ENCODE measurements around the gene CABYR.

Gene CABYR

GRCh38 chr18:24188120-24188519 is 49.3 kb downstream of the CABYR start:
- H3K9me3 ChIP-seq (ENCODE audit: insufficient read depth, low read length) = no peaks in the 10 kb centered on the region
- H4K20me1 ChIP-seq (ENCODE audit: insufficient read depth, low read length) = no peaks in the 10 kb centered on the region
- no peak overlapping the region for H3K4me3 ChIP-seq (ENCODE audit: low read length)
- peaks cover 51% of the 10 kb centered on the region for H3K4me1 ChIP-seq (ENCODE audit: low read length)
- no peak overlapping the region for H3K9ac ChIP-seq (ENCODE audit: low read length)
- H3K79me2 ChIP-seq (ENCODE audit: low read length) = no peaks in the 10 kb centered on the region
- H3K27me3 ChIP-seq (ENCODE audit: low read depth, low read length) = peaks cover 22% of the 10 kb centered on the region
- H2AFZ ChIP-seq (ENCODE audit: low read depth, low read length) = no peak overlapping the region
- H3K36me3 ChIP-seq (replicated peaks; ENCODE audit: low read depth, low read length) = no peaks in the 10 kb centered on the region
- TF ChIP-seq CTCF (IDR thresholded peaks at IDR 0.05; ENCODE audit: low read depth, low read length) (no peak), EZH2phosphoT487 (IDR thresholded peaks at IDR 0.05; ENCODE audit: low read depth) (no peak)
- peak overlapping the region; percentile 69; the same call in 1 of the 2 replicates for H3K4me2 ChIP-seq (ENCODE audit: low read length)
- no peak overlapping the region for H3K27ac ChIP-seq (ENCODE audit: low read length)

GRCh38 chr18:24189007-24189528 is 50.2 kb downstream of the CABYR start:
- Histone ChIP-seq H3K9ac (ENCODE audit: low read length) (no peak overlapping the region), H3K4me2 (ENCODE audit: low read length) (peak overlapping the region; percentile 69), H3K79me2 (ENCODE audit: low read length) (no peaks in the 10 kb centered on the region), H3K27ac (ENCODE audit: low read length) (peak overlapping the region; percentile 49), H3K9me3 (ENCODE audit: insufficient read depth, low read length) (no peaks in the 10 kb centered on the region), H3K4me3 (ENCODE audit: low read length) (peak overlapping the region; percentile 25), H2AFZ (ENCODE audit: low read depth, low read length) (peak overlapping the region; percentile 51; the same call in 1 of the 2 replicates), H3K27me3 (ENCODE audit: low read depth, low read length) (peaks cover 28% of the 10 kb centered on the region), H4K20me1 (ENCODE audit: insufficient read depth, low read length) (no peaks in the 10 kb centered on the region), H3K36me3 (replicated peaks; ENCODE audit: low read depth, low read length) (no peaks in the 10 kb centered on the region), H3K4me1 (ENCODE audit: low read length) (peaks cover 51% of the 10 kb centered on the region)
- no peak for TF ChIP-seq CTCF (IDR thresholded peaks at IDR 0.05; ENCODE audit: low read depth, low read length)
- TF ChIP-seq EZH2phosphoT487 (IDR thresholded peaks at IDR 0.05; ENCODE audit: low read depth) = no peak

DNA sequence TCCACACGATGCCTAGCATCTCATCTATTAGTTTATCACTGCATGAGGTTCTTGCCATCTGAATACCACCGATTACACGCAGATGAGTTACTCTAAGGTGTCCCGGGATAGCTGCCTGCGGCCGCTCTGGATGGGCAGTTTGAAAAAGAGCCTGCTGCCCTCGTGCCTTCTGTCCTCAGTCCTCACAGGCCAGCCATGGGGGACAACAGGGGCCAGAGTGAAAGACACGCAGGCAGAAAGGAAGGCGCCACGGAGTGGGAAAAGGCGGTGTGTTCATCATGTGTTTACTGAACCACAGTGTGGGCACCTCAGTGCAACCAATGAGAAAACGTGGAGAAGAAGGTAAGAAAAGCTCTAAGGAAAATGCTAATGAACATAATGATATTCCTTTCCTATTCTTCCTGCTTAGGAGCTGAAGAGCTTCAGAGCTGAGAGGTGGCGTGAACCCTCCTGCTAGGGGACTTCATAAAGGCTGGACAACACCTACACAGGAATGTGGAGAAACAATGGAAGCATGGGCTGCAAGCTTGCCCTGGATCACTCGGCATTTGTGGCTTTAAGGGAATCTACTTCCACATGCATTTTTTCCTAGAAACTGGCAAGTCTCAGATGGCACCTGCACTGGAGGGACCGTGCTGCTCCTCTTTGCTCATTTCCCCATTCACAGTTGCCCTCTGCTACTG is 50.9 kb downstream of the CABYR start:
- no peaks in the 10 kb centered on the region for H3K79me2 ChIP-seq (ENCODE audit: low read length)
- H3K4me2 ChIP-seq (ENCODE audit: low read length) = peak overlapping the region; percentile 69
- H2AFZ ChIP-seq (ENCODE audit: low read depth, low read length) = no peak overlapping the region
- peak overlapping the region; percentile 49; the same call in 1 of the 2 replicates for H3K27ac ChIP-seq (ENCODE audit: low read length)
- H3K27me3 ChIP-seq (ENCODE audit: low read depth, low read length) = peaks cover 28% of the 10 kb centered on the region
- H3K9ac ChIP-seq (ENCODE audit: low read length) = no peak overlapping the region
- no peak for TF ChIP-seq CTCF (IDR thresholded peaks at IDR 0.05; ENCODE audit: low read depth, low read length)
- TF ChIP-seq EZH2phosphoT487 (IDR thresholded peaks at IDR 0.05; ENCODE audit: low read depth) = no peak
- peaks cover 51% of the 10 kb centered on the region for H3K4me1 ChIP-seq (ENCODE audit: low read length)
- no peaks in the 10 kb centered on the region for H4K20me1 ChIP-seq (ENCODE audit: insufficient read depth, low read length)
- H3K36me3 ChIP-seq (replicated peaks; ENCODE audit: low read depth, low read length) = no peaks in the 10 kb centered on the region
- H3K4me3 ChIP-seq (ENCODE audit: low read length) = no peak overlapping the region
- no peaks in the 10 kb centered on the region for H3K9me3 ChIP-seq (ENCODE audit: insufficient read depth, low read length)

- no peak overlapping the region for H2AFZ ChIP-seq (ENCODE audit: low read depth, low read length)
- H3K9me3 ChIP-seq (ENCODE audit: insufficient read depth, low read length) = no peaks in the 10 kb centered on the region
- no peak for TF ChIP-seq EZH2phosphoT487 (IDR thresholded peaks at IDR 0.05; ENCODE audit: low read depth)
- no peak for TF ChIP-seq CTCF (IDR thresholded peaks at IDR 0.05; ENCODE audit: low read depth, low read length)
- peaks cover 31% of the 10 kb centered on the region for H3K27me3 ChIP-seq (ENCODE audit: low read depth, low read length)
- H3K4me3 ChIP-seq (ENCODE audit: low read length) = no peak overlapping the region
- H3K36me3 ChIP-seq (replicated peaks; ENCODE audit: low read depth, low read length) = no peaks in the 10 kb centered on the region
- no peaks in the 10 kb centered on the region for H3K79me2 ChIP-seq (ENCODE audit: low read length)
- no peak overlapping the region for H3K9ac ChIP-seq (ENCODE audit: low read length)
- H4K20me1 ChIP-seq (ENCODE audit: insufficient read depth, low read length) = no peaks in the 10 kb centered on the region
- H3K4me1 ChIP-seq (ENCODE audit: low read length) = peaks cover 51% of the 10 kb centered on the region
- no peak overlapping the region for H3K4me2 ChIP-seq (ENCODE audit: low read length)
- no peak overlapping the region for H3K27ac ChIP-seq (ENCODE audit: low read length)
Measured at GRCh38 chr18:24190590-24190989, 51.7 kb downstream of the CABYR start.
